Testis (tissue), 3 donors: ENCODE results near the gene LDAH. TPM values are rescaled to one million over a fixed set of nuclear protein-coding genes. Genes with fewer than 3 reads are reported as not detected.
"Not testable (repeated sequence)": the region's sequence is repeated elsewhere in the genome, so short reads cannot be mapped to it uniquely, and the experiment has no call there.

ENCODE experiments used
- DNase-seq: peaks from one replicate; pipeline ENCODE4 v3.0.0-alpha.2; 2019
- H3K27ac ChIP-seq, 2 donors: fragments of 200-600 bp; sonication (generic); one replicate each; pipeline ENCODE4 v1.5.1; 2019
- H3K27me3 ChIP-seq: fragments of 200-600 bp; sonication (generic); one replicate; pipeline ENCODE4 v1.5.1; 2019
- H3K36me3 ChIP-seq: fragments of 200-600 bp; sonication (generic); one replicate; pipeline ENCODE4 v1.5.1; 2017; ENCODE audit warnings: low read depth; ENCODE audit errors: missing control alignments
- H3K4me1 ChIP-seq: fragments of 200-600 bp; sonication (generic); one replicate; pipeline ENCODE4 v1.5.1; 2019
- H3K4me3 ChIP-seq, 2 donors: fragments of 200-600 bp; sonication (generic); one replicate each; pipeline ENCODE4 v1.5.1; 2017 to 2019
- H3K9me3 ChIP-seq: fragments of 200-600 bp; sonication (generic); one replicate; pipeline ENCODE4 v1.5.1; 2017
- CTCF ChIP-seq, 3 experiments: fragments of 450-650 bp in 2 of 3; fragments of 200-600 bp in 1 of 3; sonication (generic) in 1 of 3; IDR thresholded peaks; one replicate each; pipeline ENCODE4 v1.5.1; 2016 to 2019; ENCODE audit warnings: antibody characterized with exemption in 3 of 3, mild to moderate bottlenecking in 2 of 3, moderate library complexity in 1 of 3
- POLR2A ChIP-seq: fragments of 450-650 bp; IDR thresholded peaks from one replicate; pipeline ENCODE4 v1.6.1; 2017; ENCODE audit warnings: antibody characterized with exemption, mild to moderate bottlenecking, moderate library complexity
- WGBS, 2 donors: methylation state at CpG; one replicate each; pipeline ENCODE4 v1.1.5; 2018; 5-methylcytosine and 5-hydroxymethylcytosine counted together
- intact Hi-C: fragments of 100-400 bp; cut with DNase I; formaldehyde crosslinking; loops from one replicate; pipeline ENCODE4 v1.15.1; 2023; ENCODE audit warnings: low total_unique reads
- polyA plus RNA-seq: library from polyadenylated mRNA; stranded (reverse); fragments of 350-450 nt; fragmentation: Illumina TruSeq; extraction: RNeasy Lipid Tissue Mini Kit (QIAGEN cat#74804); gene quantifications from one replicate; pipeline ENCODE4 v1.2.3, GENCODE V29; 2014; ENCODE audit warnings: low read depth, low replicate concordance; ENCODE audit not compliant: insufficient read depth
- total RNA-seq, 2 donors: library from RNA; depleted of rRNA; stranded (reverse); fragments of >200 nt; gene quantifications; one replicate each; pipeline ENCODE4 v1.2.3, GENCODE V29; 2016

Gene LDAH
- total and polyA plus RNA-seq, 3 donors from 2014 or later = 9.3 to 19.4 (median 12.7) TPM

- H3K4me1 ChIP-seq = no peaks in the 10 kb centered on the region
- intact Hi-C loops = no loop called here
- H3K9me3 ChIP-seq = no peaks in the 10 kb centered on the region
- TF ChIP-seq POLR2A = no peak
- no peak for TF ChIP-seq CTCF (IDR thresholded peaks at IDR 0.05)
- no peak overlapping the region for H3K27ac ChIP-seq
- no peaks in the 10 kb centered on the region for H3K27me3 ChIP-seq
- no peak for DNase-seq
- H3K36me3 ChIP-seq = no peaks in the 10 kb centered on the region
- H3K4me3 ChIP-seq = no peak overlapping the region
Measured at GRCh38 chr2:20723543-20723942, 99.4 kb downstream of the LDAH start.

- no peak for TF ChIP-seq POLR2A
- no peak for TF ChIP-seq CTCF (IDR thresholded peaks at IDR 0.05)
- no peak overlapping the region for H3K4me3 ChIP-seq
- H3K36me3 ChIP-seq = no peaks in the 10 kb centered on the region
- H3K27ac ChIP-seq = no peak overlapping the region
- intact Hi-C loops = no loop called here
- no peaks in the 10 kb centered on the region for H3K9me3 ChIP-seq
- no peak for DNase-seq
- no peaks in the 10 kb centered on the region for H3K4me1 ChIP-seq
- H3K27me3 ChIP-seq = no peaks in the 10 kb centered on the region
- 93 to 96% methylated on average over 1 of the region's 1 CpG for WGBS, 2 donors
Measured at GRCh38 chr2:20722592-20723240, 100.2 kb downstream of the LDAH start.

GRCh38 chr2:20717641-20718040, 105.3 kb downstream of the LDAH start:
- TF ChIP-seq POLR2A (no peak), CTCF (IDR thresholded peaks at IDR 0.05) (no peak)
- 57 to 60% methylated on average over 1 of the region's 1 CpG for WGBS, 2 donors
- Histone ChIP-seq H3K9me3 (no peaks in the 10 kb centered on the region), H3K27ac (no peak overlapping the region), H3K36me3 (no peaks in the 10 kb centered on the region), H3K4me1 (no peaks in the 10 kb centered on the region), H3K4me3 (no peak overlapping the region), H3K27me3 (no peaks in the 10 kb centered on the region)
- intact Hi-C loops = no loop called here
- DNase-seq = no peak

- intact Hi-C loops, DNase-seq, H3K27me3 ChIP-seq, H3K4me1 ChIP-seq, H3K27ac ChIP-seq, H3K4me3 ChIP-seq, H3K9me3 ChIP-seq, H3K36me3 ChIP-seq: not testable (repeated sequence)
- 94 to 97% methylated on average over 3 of the region's 3 CpGs for WGBS, 2 donors
Measured at GRCh38 chr2:20716164-20716563, 106.7 kb downstream of the LDAH start.

GRCh38 chr2:20714412-20714811, 108.5 kb downstream of the LDAH start:
- 90 to 94% methylated on average over 2 of the region's 2 CpGs for WGBS, 2 donors
- H3K36me3 ChIP-seq, intact Hi-C loops, DNase-seq, H3K9me3 ChIP-seq, H3K27me3 ChIP-seq, H3K27ac ChIP-seq, H3K4me1 ChIP-seq, H3K4me3 ChIP-seq: not testable (repeated sequence)

- intact Hi-C loops, H3K4me3 ChIP-seq, H3K4me1 ChIP-seq, H3K9me3 ChIP-seq, DNase-seq, H3K36me3 ChIP-seq, H3K27me3 ChIP-seq, H3K27ac ChIP-seq: not testable (repeated sequence)
- 96% methylated on average over 3 of the region's 3 CpGs for WGBS, 2 donors
Measured at GRCh38 chr2:20713585-20713984, 109.3 kb downstream of the LDAH start.

- H3K9me3 ChIP-seq, H3K4me3 ChIP-seq, DNase-seq, H3K27ac ChIP-seq, H3K27me3 ChIP-seq, intact Hi-C loops, H3K36me3 ChIP-seq, H3K4me1 ChIP-seq: not testable (repeated sequence)
- WGBS, 2 donors = 99 to 100% methylated on average over 7 of the region's 7 CpGs
Measured at GRCh38 chr2:20711641-20712040, 111.3 kb downstream of the LDAH start.
